HepG2 (cell line): ENCODE measurements around the gene WIZ. TPM values are rescaled to one million over a fixed set of nuclear protein-coding genes. Genes with fewer than 3 reads are reported as not detected.

Source experiments
- BCL6 ChIP-seq: IDR thresholded peaks from 2 replicates; pipeline ENCODE4 v1.6.1; 2016; ENCODE audit warnings: missing genetic modification reagents, missing compliant biosample characterization
- BRCA1 ChIP-seq: sonication (generic); formaldehyde crosslinking; IDR thresholded peaks from 2 replicates; pipeline ENCODE4 v1.4.0; 2020; ENCODE audit warnings: missing genetic modification reagents
- ELF1 ChIP-seq: sonication (generic); formaldehyde crosslinking; IDR thresholded peaks from 2 replicates; pipeline ENCODE4 v1.4.0; 2020; ENCODE audit warnings: missing genetic modification reagents
- MEIS2 ChIP-seq: sonication (generic); formaldehyde crosslinking; IDR thresholded peaks from 2 replicates; pipeline ENCODE4 v1.9.0; 2021; ENCODE audit warnings: mild to moderate bottlenecking, missing genetic modification reagents
- MXI1 ChIP-seq: IDR thresholded peaks from 3 replicates; pipeline ENCODE4 v1.6.1; 2012; ENCODE audit warnings: low read depth, low read length, inconsistent platforms, borderline replicate concordance
- RBM39 ChIP-seq: fragments of 200-400 bp; formaldehyde crosslinking; IDR thresholded peaks from one replicate; pipeline ENCODE4 v1.6.1; 2018; ENCODE audit warnings: antibody characterized with exemption, mild to moderate bottlenecking, low read depth, low read length; ENCODE audit not compliant: poor library complexity, severe bottlenecking
- SP4 ChIP-seq: sonication (generic); formaldehyde crosslinking; IDR thresholded peaks from 2 replicates; pipeline ENCODE4 v1.8.1; 2023; ENCODE audit warnings: mild to moderate bottlenecking, missing genetic modification reagents
- TOE1 ChIP-seq: sonication (generic); formaldehyde crosslinking; IDR thresholded peaks from 2 replicates; pipeline ENCODE4 v1.4.0; 2020; ENCODE audit warnings: mild to moderate bottlenecking, missing genetic modification reagents
- ZBTB8A ChIP-seq: sonication (generic); formaldehyde crosslinking; IDR thresholded peaks from 2 replicates; pipeline ENCODE4 v1.4.0; 2020; ENCODE audit warnings: mild to moderate bottlenecking, low read depth, missing genetic modification reagents, borderline replicate concordance
- ZFP36L1 ChIP-seq: sonication (generic); formaldehyde crosslinking; IDR thresholded peaks from 2 replicates; pipeline ENCODE4 v1.8.0; 2022; ENCODE audit warnings: mild to moderate bottlenecking, missing genetic modification reagents, moderate library complexity
- ZNF230 ChIP-seq: sonication (generic); formaldehyde crosslinking; IDR thresholded peaks from 2 replicates; pipeline ENCODE4 v1.4.0; 2020; ENCODE audit warnings: mild to moderate bottlenecking, missing genetic modification reagents
- ZNF432 ChIP-seq: sonication (generic); formaldehyde crosslinking; IDR thresholded peaks from 2 replicates; pipeline ENCODE4 v1.5.0; 2020; ENCODE audit warnings: missing genetic modification reagents, mild to moderate bottlenecking, borderline replicate concordance
- ZNF562 ChIP-seq: sonication (generic); formaldehyde crosslinking; IDR thresholded peaks from 2 replicates; pipeline ENCODE4 v1.8.0; 2022; ENCODE audit warnings: missing genetic modification reagents, borderline replicate concordance
- polyA plus RNA-seq, 8 experiments: library from polyadenylated mRNA; depleted of rRNA in 3 of 8; stranded (reverse) in 7 of 8; unstranded in 1 of 8; fragments of >200 nt; fragmentation: Illumina TruSeq in 4 of 8; extraction: Trizol in 4 of 8; gene quantifications; 2 replicates each; pipeline versions ENCODE4 v1.2.1 to v1.2.3, GENCODE V29; 2011 to 2016; ENCODE audit warnings: low read depth in 4 of 8, missing spikeins in 1 of 8, mixed read lengths in 1 of 8; ENCODE audit not compliant: insufficient read depth in 1 of 8
- total RNA-seq, 5 experiments: library from RNA; depleted of rRNA; stranded (reverse); fragments of >200 nt; fragmentation: Illumina TruSeq; extraction: Trizol; gene quantifications; 2 replicates each; pipeline ENCODE4 v1.2.3, GENCODE V29; 2016; ENCODE audit warnings: low read depth in 1 of 5
- TF ChIP-seq, protein P1 (sequence below): sonication (generic); formaldehyde crosslinking; IDR thresholded peaks from 2 replicates; pipeline ENCODE4 v1.8.1; 2023; ENCODE audit warnings: mild to moderate bottlenecking, inconsistent platforms, moderate library complexity, missing genetic modification reagents, borderline replicate concordance
- TF ChIP-seq, protein P2 (sequence below): sonication (generic); formaldehyde crosslinking; IDR thresholded peaks from 2 replicates; pipeline ENCODE4 v1.4.0; 2020; ENCODE audit warnings: missing genetic modification reagents, mild to moderate bottlenecking, borderline replicate concordance
- TF ChIP-seq, protein P3 (sequence below): sonication (generic); formaldehyde crosslinking; IDR thresholded peaks from 2 replicates; pipeline ENCODE4 v1.4.0; 2020; ENCODE audit warnings: missing genetic modification reagents
- TF ChIP-seq, protein P4 (sequence below): sonication (generic); formaldehyde crosslinking; IDR thresholded peaks from one replicate; pipeline ENCODE4 v1.5.1; 2020; ENCODE audit warnings: mild to moderate bottlenecking, missing genetic modification reagents; ENCODE audit errors: not compliant biosample characterization

The WIZ gene
- total and polyA plus RNA-seq, 2 of the 13 experiments (the other 11 are each of a cell fraction or from before 2014, with no cell fraction given), result 4.7 to 4.8 TPM

DNA sequence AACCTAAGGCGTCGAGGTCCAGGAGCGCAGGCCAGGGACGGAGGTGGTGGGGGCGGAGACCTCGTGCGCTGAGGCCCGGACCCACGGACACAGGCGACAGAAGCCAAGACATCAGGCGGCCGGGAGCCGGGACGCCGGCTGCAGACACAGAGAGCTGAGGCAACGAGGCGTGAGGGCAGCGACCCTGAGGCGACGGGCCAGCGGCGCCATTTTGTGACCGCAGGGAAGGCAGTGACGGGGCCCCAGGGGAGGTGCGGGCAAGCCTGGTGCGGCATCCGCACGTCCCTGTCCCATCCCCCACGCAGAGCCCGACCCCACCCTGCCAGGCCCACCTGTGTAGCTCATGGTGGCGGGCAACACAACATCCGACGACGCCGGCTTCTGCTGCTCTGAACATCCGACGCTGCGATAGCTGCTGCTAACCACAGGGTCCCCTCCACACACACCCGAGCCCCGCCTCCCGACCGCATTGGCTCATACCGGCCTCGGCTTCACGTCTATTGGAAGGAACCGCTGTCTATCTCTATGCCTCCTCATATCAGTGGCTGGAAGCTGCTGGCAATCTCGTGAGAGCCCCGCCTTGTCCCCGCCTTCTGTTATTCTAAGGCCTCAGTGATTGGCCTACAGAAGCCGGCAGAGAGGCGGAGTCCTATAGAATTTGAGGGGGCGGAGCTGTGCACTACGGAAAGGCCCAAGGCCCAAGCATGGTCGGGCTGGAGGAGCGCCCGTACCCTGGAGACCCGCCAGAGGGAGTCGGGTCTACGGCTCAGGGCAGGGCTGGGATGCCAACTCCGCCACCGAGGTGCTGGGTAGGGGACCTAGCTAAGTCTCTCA, 31.0 kb downstream of the WIZ start, which contains the start of gene AKAP8L (continued):
- 0 out of 2 replicates have a peak, but pooled peaks have one; percentile 8 for TF ChIP-seq ZBTB8A (CRISPR knock-in tag)
- TF ChIP-seq MEIS2 (CRISPR knock-in tag), result peak; percentile 66
- TF ChIP-seq ZFP36L1 (CRISPR knock-in tag), result peak; percentile 39; the same call in 1 of the 2 replicates
- no peak for TF ChIP-seq ZNF562
- TF ChIP-seq, protein P1, sequence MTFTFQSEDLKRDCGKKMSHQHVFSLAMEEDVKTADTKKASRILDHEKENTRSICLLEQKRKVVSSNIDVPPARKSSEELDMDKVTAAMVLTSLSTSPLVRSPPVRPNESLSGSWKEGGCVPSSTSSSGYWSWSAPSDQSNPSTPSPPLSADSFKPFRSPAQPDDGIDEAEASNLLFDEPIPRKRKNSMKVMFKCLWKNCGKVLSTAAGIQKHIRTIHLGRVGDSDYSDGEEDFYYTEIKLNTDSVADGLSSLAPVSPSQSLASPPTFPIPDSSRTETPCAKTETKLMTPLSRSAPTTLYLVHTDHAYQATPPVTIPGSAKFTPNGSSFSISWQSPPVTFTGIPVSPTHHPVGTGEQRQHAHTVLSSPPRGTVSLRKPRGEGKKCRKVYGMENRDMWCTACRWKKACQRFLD (CRISPR knock-in tag), result peak; percentile 44; the same call in 1 of the 2 replicates
- peak; percentile 80 for TF ChIP-seq RBM39
- TF ChIP-seq ZNF432, result no peak
- peak; percentile 74; the same call in 1 of the 3 replicates for TF ChIP-seq MXI1
- TF ChIP-seq, protein P2, sequence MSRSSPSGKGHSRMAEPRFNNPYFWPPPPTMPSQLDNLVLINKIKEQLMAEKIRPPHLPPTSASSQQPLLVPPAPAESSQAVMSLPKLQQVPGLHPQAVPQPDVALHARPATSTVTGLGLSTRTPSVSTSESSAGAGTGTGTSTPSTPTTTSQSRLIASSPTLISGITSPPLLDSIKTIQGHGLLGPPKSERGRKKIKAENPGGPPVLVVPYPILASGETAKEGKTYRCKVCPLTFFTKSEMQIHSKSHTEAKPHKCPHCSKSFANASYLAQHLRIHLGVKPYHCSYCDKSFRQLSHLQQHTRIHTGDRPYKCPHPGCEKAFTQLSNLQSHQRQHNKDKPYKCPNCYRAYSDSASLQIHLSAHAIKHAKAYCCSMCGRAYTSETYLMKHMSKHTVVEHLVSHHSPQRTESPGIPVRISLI (CRISPR knock-in tag), result no peak
- TF ChIP-seq BRCA1 (CRISPR knock-in tag), result 0 out of 2 replicates have a peak, but pooled peaks have one; percentile 77
- TF ChIP-seq ZNF230 (CRISPR knock-in tag), result peak; percentile 62; the same call in 1 of the 2 replicates
- TF ChIP-seq, protein P3, sequence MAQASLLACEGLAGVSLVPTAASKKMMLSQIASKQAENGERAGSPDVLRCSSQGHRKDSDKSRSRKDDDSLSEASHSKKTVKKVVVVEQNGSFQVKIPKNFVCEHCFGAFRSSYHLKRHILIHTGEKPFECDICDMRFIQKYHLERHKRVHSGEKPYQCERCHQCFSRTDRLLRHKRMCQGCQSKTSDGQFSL, result 0 out of 2 replicates have a peak, but pooled peaks have one; percentile 51
- no peak for TF ChIP-seq BCL6 (CRISPR knock-in tag)
- no peak for TF ChIP-seq TOE1
- peak; percentile 100 for TF ChIP-seq SP4 (CRISPR knock-in tag)
- TF ChIP-seq, protein P4, sequence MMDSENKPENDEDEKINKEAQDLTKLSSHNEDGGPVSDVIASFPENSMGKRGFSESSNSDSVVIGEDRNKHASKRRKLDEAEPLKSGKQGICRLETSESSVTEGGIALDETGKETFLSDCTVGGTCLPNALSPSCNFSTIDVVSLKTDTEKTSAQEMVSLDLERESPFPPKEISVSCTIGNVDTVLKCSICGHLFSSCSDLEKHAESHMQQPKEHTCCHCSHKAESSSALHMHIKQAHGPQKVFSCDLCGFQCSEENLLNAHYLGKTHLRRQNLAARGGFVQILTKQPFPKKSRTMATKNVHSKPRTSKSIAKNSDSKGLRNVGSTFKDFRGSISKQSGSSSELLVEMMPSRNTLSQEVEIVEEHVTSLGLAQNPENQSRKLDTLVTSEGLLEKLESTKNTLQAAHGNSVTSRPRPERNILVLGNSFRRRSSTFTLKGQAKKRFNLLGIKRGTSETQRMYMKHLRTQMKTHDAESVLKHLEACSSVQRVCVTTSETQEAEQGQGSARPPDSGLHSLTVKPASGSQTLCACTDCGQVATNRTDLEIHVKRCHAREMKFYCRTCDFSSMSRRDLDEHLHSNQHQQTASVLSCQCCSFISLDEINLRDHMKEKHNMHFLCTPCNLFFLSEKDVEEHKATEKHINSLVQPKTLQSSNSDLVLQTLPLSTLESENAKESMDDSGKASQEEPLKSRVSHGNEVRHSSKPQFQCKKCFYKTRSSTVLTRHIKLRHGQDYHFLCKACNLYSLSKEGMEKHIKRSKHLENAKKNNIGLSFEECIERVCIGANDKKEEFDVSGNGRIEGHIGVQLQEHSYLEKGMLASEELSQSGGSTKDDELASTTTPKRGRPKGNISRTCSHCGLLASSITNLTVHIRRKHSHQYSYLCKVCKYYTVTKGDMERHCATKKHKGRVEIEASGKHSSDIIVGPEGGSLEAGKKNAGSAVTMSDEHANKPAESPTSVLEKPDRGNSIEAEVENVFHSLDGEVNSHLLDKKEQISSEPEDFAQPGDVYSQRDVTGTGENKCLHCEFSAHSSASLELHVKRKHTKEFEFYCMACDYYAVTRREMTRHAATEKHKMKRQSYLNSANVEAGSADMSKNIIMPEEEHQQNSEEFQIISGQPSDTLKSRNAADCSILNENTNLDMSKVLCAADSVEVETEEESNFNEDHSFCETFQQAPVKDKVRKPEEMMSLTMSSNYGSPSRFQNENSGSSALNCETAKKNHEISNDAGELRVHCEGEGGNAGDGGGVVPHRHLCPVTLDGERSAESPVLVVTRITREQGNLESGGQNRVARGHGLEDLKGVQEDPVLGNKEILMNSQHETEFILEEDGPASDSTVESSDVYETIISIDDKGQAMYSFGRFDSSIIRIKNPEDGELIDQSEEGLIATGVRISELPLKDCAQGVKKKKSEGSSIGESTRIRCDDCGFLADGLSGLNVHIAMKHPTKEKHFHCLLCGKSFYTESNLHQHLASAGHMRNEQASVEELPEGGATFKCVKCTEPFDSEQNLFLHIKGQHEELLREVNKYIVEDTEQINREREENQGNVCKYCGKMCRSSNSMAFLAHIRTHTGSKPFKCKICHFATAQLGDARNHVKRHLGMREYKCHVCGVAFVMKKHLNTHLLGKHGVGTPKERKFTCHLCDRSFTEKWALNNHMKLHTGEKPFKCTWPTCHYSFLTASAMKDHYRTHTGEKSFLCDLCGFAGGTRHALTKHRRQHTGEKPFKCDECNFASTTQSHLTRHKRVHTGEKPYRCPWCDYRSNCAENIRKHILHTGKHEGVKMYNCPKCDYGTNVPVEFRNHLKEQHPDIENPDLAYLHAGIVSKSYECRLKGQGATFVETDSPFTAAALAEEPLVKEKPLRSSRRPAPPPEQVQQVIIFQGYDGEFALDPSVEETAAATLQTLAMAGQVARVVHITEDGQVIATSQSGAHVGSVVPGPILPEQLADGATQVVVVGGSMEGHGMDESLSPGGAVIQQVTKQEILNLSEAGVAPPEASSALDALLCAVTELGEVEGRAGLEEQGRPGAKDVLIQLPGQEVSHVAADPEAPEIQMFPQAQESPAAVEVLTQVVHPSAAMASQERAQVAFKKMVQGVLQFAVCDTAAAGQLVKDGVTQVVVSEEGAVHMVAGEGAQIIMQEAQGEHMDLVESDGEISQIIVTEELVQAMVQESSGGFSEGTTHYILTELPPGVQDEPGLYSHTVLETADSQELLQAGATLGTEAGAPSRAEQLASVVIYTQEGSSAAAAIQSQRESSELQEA (CRISPR knock-in tag), result peak; percentile 94
- TF ChIP-seq ELF1 (CRISPR knock-in tag), result peak; percentile 49; the same call in 1 of the 2 replicates
